Endothelial cell of umbilical vein (primary cell): ENCODE measurements around the gene CYBRD1. TPM values are rescaled to one million over a fixed set of nuclear protein-coding genes. Genes with fewer than 3 reads are reported as not detected.
"Not testable (repeated sequence)": the region's sequence is repeated elsewhere in the genome, so short reads cannot be mapped to it uniquely, and the experiment has no call there.

Experiments used
- BruUV-seq: library from RNA; stranded (reverse); fragments of 400-500 nt; replicated peaks from 2 replicates; lab custom pipeline; 2021; lab: Mats Ljungman, UMichigan
- CTCF ChIA-PET: fragments of 300-600, 350-600 bp; sonication (Branson Sonifier 250); formaldehyde crosslinking; loops from one replicate; lab custom pipeline; 2021; ENCODE audit warnings: antibody characterized with exemption, inconsistent platforms; lab: Charles Lee
- POLR2A ChIA-PET: fragments of 300-600, 350-600 bp; sonication (Branson Sonifier 250); formaldehyde crosslinking; loops from one replicate; lab custom pipeline; 2021; ENCODE audit warnings: antibody characterized with exemption, inconsistent platforms; lab: Charles Lee
- DNase-seq: peaks from one replicate; pipeline ENCODE4 v3.0.0-alpha.2; 2011; ENCODE audit warnings: low read depth, low spot score
- FAIRE-seq: peaks from 2 replicates; lab custom pipeline; 2011; peaks lifted over from hg19 to GRCh38; lab: Jason Lieb, UNC
- H2AFZ ChIP-seq: 2 replicates; pipeline ENCODE4 v1.6.0; 2012; ENCODE audit warnings: low read depth, low read length, control low read depth, inconsistent platforms
- H3K27ac ChIP-seq: 2 replicates; pipeline ENCODE4 v1.5.1; 2011; ENCODE audit warnings: low read depth, mild to moderate bottlenecking, control low read depth, low read length, moderate library complexity; ENCODE audit not compliant: insufficient read depth
- H3K27me3 ChIP-seq, 2 experiments: 2 replicates each; pipeline versions ENCODE4 v1.6.0 to v1.6.1; 2011; ENCODE audit warnings: low read length in 2 of 2, mixed read lengths in 1 of 2; ENCODE audit not compliant: control insufficient read depth in 2 of 2, insufficient read depth in 2 of 2
- H3K36me3 ChIP-seq, 2 experiments: 2 replicates in 1 of 2; 3 replicates in 1 of 2; pipeline ENCODE4 v1.5.1; 2011; ENCODE audit warnings: low read length in 2 of 2, mild to moderate bottlenecking in 1 of 2, moderate library complexity in 1 of 2; ENCODE audit not compliant: control insufficient read depth in 2 of 2, insufficient read depth in 2 of 2; ENCODE audit errors: extremely low read depth in 1 of 2
- H3K4me1 ChIP-seq: 3 replicates; pipeline ENCODE4 v1.5.1; 2011; ENCODE audit warnings: mild to moderate bottlenecking, low read length; ENCODE audit not compliant: control insufficient read depth, insufficient read depth; ENCODE audit errors: extremely low read depth
- H3K4me2 ChIP-seq: 2 replicates; pipeline ENCODE4 v1.6.1; 2011; ENCODE audit warnings: low read length, control low read depth, mixed read lengths; ENCODE audit not compliant: insufficient read depth
- H3K4me3 ChIP-seq, 3 experiments: fragments of 200-600 bp in 1 of 3; sonication (generic), shearing (Covaris generic) in 1 of 3; replicated peaks in 1 of 3; 2 replicates each; pipeline ENCODE4 v1.5.1; 2011 to 2016; ENCODE audit warnings: control low read depth in 3 of 3, low read length in 3 of 3, mild to moderate bottlenecking in 2 of 3, inconsistent platforms in 1 of 3, low read depth in 1 of 3, moderate library complexity in 1 of 3; ENCODE audit not compliant: insufficient read depth in 1 of 3
- H3K79me2 ChIP-seq: 2 replicates; pipeline ENCODE4 v1.6.0; 2012; ENCODE audit warnings: low read length, inconsistent platforms; ENCODE audit not compliant: control insufficient read depth, insufficient read depth
- H3K9ac ChIP-seq: replicated peaks from 2 replicates; pipeline ENCODE3; 2011; ENCODE audit warnings: low read length, control low read depth; ENCODE audit not compliant: insufficient read depth; ENCODE audit errors: extremely low read depth
- H3K9me1 ChIP-seq: replicated peaks from 3 replicates; pipeline ENCODE4 v1.6.0; 2011; ENCODE audit warnings: mild to moderate bottlenecking, low read length; ENCODE audit not compliant: control insufficient read depth, insufficient read depth; ENCODE audit errors: extremely low read depth
- H3K9me3 ChIP-seq: replicated peaks from 2 replicates; pipeline ENCODE4 v1.5.1; 2012; ENCODE audit warnings: low read length, inconsistent platforms; ENCODE audit not compliant: control insufficient read depth, insufficient read depth
- H4K20me1 ChIP-seq: replicated peaks from 2 replicates; pipeline ENCODE3; 2011; ENCODE audit warnings: mild to moderate bottlenecking, low read length; ENCODE audit not compliant: control insufficient read depth, insufficient read depth; ENCODE audit errors: extremely low read depth
- EZH2 ChIP-seq: IDR thresholded peaks from 2 replicates; pipeline ENCODE4 v1.6.1; 2012; ENCODE audit warnings: borderline replicate concordance, low read depth, mild to moderate bottlenecking, moderate library complexity, low read length, inconsistent platforms; ENCODE audit not compliant: severe bottlenecking
- FOS ChIP-seq: IDR thresholded peaks from 2 replicates; pipeline ENCODE4 v1.6.1; 2011; ENCODE audit warnings: mild to moderate bottlenecking, low read length, moderate library complexity, borderline replicate concordance; ENCODE audit not compliant: insufficient read depth
- GATA2 ChIP-seq: IDR thresholded peaks from 2 replicates; pipeline ENCODE4 v1.7.0; 2011; ENCODE audit warnings: low read depth, mild to moderate bottlenecking, moderate library complexity, mixed read lengths, low read length; ENCODE audit not compliant: insufficient read length, insufficient read depth
- JUN ChIP-seq: IDR thresholded peaks from 2 replicates; pipeline ENCODE4 v1.6.1; 2011; ENCODE audit warnings: borderline replicate concordance, low read depth; ENCODE audit not compliant: insufficient read length, insufficient read depth
- MYC ChIP-seq: IDR thresholded peaks from one replicate; pipeline ENCODE4 v1.6.1; 2011; ENCODE audit warnings: mild to moderate bottlenecking, low read depth, low read length
- POLR2A ChIP-seq: IDR thresholded peaks from 2 replicates; pipeline ENCODE4 v1.6.1; 2012; ENCODE audit warnings: low read depth, mild to moderate bottlenecking, control low read depth, low read length
- POLR2AphosphoS5 ChIP-seq: IDR thresholded peaks from 2 replicates; pipeline ENCODE4 v1.6.1; 2012; ENCODE audit warnings: low read depth, mild to moderate bottlenecking, control low read depth, low read length, moderate library complexity; ENCODE audit not compliant: insufficient read depth
- dilution Hi-C: fragments of 300-500 bp; cut with MboI; formaldehyde crosslinking; loops from one replicate; pipeline ENCODE4 v1.15.0; 2019; ENCODE audit warnings: low sequenced_read_pairs; ENCODE audit not compliant: extremely low pct_ligation_motif_present
- intact Hi-C: fragments of 100-400 bp; cut with micrococcal nuclease; formaldehyde crosslinking; loops from one replicate; pipeline ENCODE4 v1.10.0; 2022
- polyA plus RNA-seq, 4 experiments: library from polyadenylated mRNA; depleted of rRNA in 3 of 4; stranded (reverse) in 3 of 4; unstranded in 1 of 4; fragments of >200 nt; gene quantifications; 2 replicates each; pipeline versions ENCODE4 v1.2.1 to v1.2.3, GENCODE V29; 2011 to 2012; ENCODE audit warnings: missing spikeins in 1 of 4
- total RNA-seq: library from RNA; stranded (reverse); gene quantifications from 2 replicates; pipeline ENCODE4 v1.2.3, GENCODE V29; 2021
- TF ChIP-seq, protein P1 (sequence below), 2 donors: IDR thresholded peaks; 1 replicate in 1 of 2; 2 replicates in 1 of 2; pipeline ENCODE4 v1.5.1; 2011; ENCODE audit warnings: low read length in 2 of 2, mild to moderate bottlenecking in 2 of 2, moderate library complexity in 2 of 2, control low read depth in 1 of 2, inconsistent platforms in 1 of 2, low read depth in 1 of 2; ENCODE audit not compliant: insufficient read depth in 1 of 2; ENCODE audit errors: extremely low read depth in 1 of 2
- TF ChIP-seq, protein P2 (sequence below): IDR thresholded peaks from 2 replicates; pipeline ENCODE4 v1.6.1; 2011; ENCODE audit not compliant: insufficient read depth, insufficient read length

The CYBRD1 gene
- total and polyA plus RNA-seq, 2 donors (not counting 3 experiments of a cell fraction or from before 2014, with no cell fraction given), result 23.1 to 24.8 TPM

DNA sequence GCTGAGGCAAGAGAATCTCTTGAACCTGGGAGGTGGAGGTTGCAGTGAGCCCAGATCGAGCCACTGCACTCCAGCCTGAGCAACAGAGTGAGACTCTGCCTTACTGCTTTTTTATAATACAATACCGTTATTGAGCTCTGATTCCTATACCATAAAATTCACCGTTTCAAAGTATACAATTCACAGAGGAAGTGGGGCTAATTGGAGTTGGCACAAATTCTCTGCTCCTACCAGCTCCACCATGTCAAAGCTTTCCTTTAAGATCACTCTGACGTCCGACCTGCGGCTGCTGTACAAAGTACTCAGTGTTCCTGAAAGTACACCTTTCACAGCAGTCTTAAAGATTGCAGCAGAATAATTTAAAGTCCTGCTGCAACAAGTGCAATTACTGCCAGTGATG lies 29.6 kb upstream of the CYBRD1 start:
- Histone ChIP-seq H3K27me3 (no peaks in the 10 kb centered on the region), H3K4me1 (no peaks in the 10 kb centered on the region), H3K27ac (no peak overlapping the region), H2AFZ (no peak overlapping the region), H3K9me3 (no peaks in the 10 kb centered on the region), H4K20me1 (no peaks in the 10 kb centered on the region), H3K79me2 (no peaks in the 10 kb centered on the region), H3K9ac (no peak overlapping the region), H3K36me3 (no peaks in the 10 kb centered on the region), H3K9me1 (no peaks in the 10 kb centered on the region), H3K4me3 (no peak overlapping the region), H3K4me2 (no peak overlapping the region)
- CTCF ChIA-PET, result no interaction called here
- POLR2A ChIA-PET, result no interaction called here
- dilution Hi-C loops (no loop called here), intact Hi-C loops (no loop called here)
- no peak for DNase-seq
- no TSS peak for BruUV-seq
- no peak for FAIRE-seq
- no peak for TF ChIP-seq EZH2
- no peak for TF ChIP-seq GATA2
- TF ChIP-seq POLR2AphosphoS5, result no peak
- no peak for TF ChIP-seq FOS
- TF ChIP-seq, protein P1, sequence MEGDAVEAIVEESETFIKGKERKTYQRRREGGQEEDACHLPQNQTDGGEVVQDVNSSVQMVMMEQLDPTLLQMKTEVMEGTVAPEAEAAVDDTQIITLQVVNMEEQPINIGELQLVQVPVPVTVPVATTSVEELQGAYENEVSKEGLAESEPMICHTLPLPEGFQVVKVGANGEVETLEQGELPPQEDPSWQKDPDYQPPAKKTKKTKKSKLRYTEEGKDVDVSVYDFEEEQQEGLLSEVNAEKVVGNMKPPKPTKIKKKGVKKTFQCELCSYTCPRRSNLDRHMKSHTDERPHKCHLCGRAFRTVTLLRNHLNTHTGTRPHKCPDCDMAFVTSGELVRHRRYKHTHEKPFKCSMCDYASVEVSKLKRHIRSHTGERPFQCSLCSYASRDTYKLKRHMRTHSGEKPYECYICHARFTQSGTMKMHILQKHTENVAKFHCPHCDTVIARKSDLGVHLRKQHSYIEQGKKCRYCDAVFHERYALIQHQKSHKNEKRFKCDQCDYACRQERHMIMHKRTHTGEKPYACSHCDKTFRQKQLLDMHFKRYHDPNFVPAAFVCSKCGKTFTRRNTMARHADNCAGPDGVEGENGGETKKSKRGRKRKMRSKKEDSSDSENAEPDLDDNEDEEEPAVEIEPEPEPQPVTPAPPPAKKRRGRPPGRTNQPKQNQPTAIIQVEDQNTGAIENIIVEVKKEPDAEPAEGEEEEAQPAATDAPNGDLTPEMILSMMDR (IDR thresholded peaks at IDR 0.05; ENCODE audit: extremely low read depth in 1 of 2, insufficient read depth in 1 of 2, low read depth in 1 of 2, low read length in 2 of 2), result no peak
- TF ChIP-seq, protein P2, sequence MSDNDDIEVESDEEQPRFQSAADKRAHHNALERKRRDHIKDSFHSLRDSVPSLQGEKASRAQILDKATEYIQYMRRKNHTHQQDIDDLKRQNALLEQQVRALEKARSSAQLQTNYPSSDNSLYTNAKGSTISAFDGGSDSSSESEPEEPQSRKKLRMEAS, result no peak
- no peak for TF ChIP-seq MYC
- no peak for TF ChIP-seq JUN
- no peak for TF ChIP-seq POLR2A

DNA sequence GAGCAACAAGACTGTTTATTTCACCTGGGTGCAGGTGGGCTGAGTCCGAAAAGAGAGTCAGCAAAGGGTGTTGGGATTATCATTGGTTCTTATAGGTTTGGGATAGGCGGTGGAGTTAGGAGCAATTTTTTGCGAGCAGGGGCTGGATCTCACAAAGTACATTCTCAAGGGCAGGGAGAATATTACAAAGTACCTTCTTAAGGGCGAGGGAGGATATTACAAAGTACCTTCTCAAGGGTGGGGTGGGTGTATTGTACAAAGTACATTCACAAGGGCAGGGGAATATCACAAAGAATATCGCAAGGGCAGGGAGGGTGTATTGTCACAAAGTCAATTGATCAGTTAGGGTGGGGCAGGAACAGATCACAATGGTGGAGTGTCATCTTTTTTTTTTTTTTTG lies 24.6 kb upstream of the CYBRD1 start:
- H2AFZ ChIP-seq, BruUV-seq, POLR2A ChIA-PET, H3K27ac ChIP-seq, H3K4me1 ChIP-seq, H3K9me1 ChIP-seq, CTCF ChIA-PET, FAIRE-seq, H3K4me2 ChIP-seq, H3K79me2 ChIP-seq, H3K9me3 ChIP-seq, intact Hi-C loops, dilution Hi-C loops, H3K36me3 ChIP-seq, H3K27me3 ChIP-seq, H4K20me1 ChIP-seq, DNase-seq, H3K4me3 ChIP-seq, H3K9ac ChIP-seq: not testable (repeated sequence)
